ENCODE results near the gene MYZAP.

MYZAP gene

DNA sequence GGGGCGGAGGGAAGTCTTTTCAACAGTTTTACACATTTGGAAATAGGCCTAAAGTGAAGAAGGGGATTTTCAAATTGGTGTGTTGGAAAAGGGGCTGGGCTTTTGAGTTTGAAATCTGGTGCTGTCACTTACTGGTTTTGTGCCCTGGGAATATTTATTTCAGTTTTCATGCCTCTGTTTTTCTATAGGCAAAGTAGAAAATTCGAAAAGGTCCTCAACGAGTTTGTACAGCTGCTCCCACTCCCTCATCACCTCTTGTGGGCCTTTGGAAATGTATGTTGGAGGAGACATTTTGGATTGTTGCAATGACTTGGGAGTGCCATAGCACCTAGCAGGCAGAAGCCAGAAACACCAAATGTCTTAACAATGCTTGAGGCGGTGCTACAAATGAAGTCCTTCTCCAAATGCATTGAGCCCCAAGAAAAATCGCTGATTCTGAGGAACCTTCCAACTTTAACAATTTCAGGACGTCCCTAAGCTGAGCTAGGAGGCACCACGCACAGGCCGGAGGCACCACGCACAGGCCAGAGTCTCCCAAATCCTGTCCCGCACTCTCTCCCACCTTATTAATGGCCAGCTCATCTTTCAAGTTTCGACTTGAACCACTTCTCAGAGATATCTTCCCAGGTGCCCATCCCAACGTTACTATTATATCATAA, 114.2 kb downstream of the MYZAP start:
- no peak for DNase-seq

DNA sequence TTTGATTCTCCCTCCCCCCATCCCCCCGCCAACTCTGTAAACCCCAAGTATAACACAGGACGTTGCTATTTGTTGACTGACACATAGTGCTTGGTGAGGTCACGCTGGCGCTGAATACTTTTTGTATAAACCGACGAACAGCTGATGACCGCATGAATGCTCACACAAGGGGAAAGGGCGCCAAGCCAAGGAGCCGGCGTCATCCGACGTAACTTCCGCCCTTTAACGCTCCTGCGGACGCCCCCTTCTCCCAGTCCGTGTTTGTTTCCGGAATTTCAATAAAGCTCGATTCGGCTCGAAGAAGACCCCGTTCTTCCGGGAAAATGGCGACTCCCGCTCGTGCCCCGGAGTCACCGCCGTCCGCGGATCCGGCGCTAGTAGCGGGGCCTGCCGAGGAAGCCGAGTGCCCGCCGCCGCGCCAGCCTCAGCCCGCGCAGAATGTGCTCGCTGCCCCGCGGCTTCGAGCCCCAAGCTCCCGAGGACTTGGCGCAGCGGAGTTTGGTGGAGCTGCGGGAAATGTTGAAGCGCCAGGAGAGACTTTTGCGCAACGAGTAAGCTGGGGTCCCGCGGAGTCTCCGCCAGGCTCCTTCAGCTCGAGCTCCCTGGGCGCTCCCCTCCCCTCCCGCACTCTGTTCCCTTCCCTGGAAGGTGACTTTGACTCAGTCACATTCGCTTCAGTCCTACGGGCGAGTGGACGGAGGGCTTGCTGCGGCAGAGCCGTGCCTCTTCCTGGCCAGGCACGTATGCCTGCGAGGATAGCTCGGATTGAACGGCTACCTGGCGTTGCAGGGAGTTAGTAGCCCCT, 114.9 kb downstream of the MYZAP start, which contains the start of gene POLR2M:
Gene POLR2M, plus strand, starts transcription at position 310 of the 805 bp plus-strand sequence. Its CDS starts 129 bp downstream, at position 439.
- DNase-seq, result peak; percentile 99

DNA sequence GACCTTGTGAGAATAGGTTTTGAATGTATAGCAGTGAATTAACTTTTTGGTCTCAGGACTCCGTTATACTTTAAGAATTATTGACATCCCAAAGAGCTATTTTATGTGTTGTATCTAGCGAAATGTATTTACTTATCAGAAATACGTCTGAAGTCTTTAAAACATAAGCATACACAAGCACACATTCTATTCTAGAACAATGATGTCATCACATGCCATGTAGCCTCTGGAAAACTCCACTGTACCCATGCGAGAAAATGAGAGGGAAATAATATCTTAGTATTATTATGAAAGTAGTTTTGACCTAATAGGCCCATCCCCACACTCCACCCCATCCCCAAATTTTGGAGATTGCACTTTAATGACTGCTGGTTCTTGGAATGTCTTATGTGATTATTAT, 116.3 kb downstream of the MYZAP start:
- DNase-seq, result peak; percentile 6

DNA sequence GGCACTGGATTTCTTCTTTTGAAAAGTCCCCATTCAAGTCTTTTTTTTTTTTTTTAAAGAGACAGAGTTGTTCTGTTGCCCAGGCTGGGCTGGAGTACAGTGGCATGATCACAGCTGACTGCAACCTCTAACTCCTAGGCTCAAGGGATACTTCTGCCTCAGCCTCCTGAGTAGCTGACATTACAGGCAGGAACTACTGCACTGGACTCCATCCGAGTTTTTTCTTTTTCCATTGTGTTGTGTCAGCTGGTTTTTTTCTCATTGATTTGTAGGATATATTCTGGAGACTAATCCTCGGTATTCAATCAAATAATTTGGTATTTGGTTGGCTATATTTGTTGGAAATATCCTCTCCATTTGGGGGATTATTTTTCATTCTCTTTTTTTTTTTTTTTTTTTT, 126.6 kb downstream of the MYZAP start:
- no peak for DNase-seq

DNA sequence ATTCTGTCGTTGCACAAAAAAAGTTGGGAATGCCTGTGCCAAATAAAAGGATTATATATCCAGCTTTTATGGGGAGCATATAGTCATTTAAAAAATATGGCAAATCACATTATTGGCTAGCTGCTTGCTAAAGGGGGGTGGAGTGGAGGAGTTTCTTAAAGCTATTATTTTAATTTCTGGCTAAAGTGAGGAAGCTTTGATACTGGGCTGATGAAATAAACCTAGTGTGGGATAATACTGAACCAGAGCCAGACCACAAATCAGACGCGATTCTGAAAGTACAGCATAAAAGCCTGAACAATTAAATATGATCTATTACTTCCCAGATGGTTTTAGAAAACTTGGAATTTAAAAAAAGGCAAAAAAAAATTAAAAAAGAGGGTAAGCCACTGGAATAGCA, 129.2 kb downstream of the MYZAP start:
- DNase-seq, result no peak

DNA sequence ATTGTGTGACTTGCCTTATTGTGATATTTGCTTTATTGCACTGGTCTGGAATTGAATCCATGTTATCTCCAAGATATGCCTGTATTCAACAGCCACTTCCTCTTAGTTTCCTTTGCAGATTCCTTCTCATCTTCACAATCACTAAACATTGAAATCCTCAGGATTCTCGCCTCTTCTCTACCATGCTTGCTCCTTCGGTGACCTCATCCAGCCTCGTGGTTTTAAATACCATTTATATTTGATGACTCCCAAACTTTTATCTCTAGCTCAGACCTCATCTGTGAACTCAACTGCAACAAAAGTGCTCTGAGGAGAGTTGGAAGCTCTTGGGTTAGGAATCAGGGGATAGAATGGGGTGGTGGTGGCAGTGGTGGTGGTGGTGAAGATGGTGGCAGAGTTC, 134.7 kb downstream of the MYZAP start:
- no peak for DNase-seq

DNA sequence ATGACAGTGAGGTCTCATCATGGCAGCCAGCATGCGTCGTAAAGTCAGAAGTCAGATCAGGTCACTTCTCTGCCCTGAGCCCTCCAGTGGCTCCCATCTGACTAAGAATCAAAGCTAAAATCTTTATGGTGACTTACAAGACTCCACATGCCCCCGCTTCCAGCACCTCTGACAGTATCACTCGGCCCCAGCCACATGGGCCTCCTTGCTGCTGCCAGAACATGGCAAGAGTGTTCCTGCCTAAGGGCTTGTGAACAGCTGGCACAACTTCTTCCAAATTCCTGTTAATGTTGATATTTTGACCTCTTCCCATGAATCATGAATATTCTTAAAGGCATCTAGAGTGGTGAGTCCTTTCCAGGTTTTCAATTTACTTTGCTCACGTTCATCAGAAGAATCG, 135.3 kb downstream of the MYZAP start:
- DNase-seq, result no peak

DNA sequence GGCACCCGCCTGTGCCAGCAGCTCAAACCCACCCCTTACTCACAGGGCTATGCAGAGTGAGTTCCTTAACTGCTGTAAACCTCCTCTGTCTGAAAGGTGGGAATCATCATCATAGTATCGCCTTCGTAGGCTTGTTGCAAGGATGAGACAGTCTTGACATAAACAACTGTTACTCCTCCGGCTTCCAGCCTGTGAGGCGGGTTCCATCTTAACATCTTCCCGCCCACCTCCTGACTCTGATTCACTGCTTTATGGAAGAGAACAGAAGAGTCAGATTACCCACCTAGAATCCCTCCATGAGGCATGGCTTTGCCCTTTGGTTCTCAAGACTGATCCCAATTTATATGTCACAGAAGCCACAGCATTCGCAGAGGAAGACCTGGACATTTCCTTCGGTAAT, 136.7 kb downstream of the MYZAP start:
- no peak for DNase-seq

DNA sequence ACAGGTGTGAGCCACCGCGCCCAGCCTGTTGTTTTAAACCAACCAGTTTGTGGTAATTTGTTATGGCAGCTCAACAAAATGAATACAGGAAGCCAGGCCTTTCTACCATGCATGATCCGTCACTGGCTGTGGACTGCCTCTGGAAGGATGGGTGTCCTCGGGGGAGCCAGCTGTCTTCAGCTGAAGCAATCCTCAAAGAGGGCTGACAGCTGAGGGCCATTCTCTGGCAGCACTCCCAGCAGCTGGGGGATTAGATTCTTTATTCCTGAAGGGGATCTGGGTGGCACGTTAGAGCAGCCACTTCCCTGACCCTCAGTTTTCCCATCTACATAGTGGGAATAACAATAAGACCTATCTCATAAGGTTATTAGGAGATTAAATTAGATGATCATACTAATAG, 139.2 kb downstream of the MYZAP start:
- DNase-seq, result no peak

DNA sequence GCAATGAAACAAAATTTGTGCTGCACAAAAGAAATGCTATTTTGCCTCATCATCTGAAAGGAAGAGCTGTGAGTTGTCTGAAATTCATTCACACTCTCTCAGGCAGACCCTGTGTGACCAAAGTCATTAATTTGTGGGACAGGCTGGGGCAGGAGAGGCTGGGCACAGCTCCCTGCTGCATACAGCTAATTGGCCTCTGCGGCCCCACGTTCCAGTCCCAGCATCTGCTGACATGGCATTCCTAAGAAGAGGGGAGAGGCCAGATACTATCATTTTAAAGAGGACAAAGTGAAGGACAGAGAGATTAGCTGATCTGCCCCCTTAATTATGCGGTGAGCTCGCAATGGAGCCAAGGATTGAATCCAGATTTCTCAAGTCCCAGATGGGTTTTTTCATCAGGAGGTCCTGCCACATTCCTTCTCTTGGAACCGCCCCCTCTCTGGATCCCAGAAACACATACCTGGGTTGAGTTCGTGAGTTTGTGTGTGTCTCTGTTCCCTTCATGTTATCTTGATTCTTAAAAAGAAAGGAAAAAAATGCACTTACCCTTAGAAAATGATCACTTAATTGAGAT, 139.9 kb downstream of the MYZAP start:
- no peak for DNase-seq

DNA sequence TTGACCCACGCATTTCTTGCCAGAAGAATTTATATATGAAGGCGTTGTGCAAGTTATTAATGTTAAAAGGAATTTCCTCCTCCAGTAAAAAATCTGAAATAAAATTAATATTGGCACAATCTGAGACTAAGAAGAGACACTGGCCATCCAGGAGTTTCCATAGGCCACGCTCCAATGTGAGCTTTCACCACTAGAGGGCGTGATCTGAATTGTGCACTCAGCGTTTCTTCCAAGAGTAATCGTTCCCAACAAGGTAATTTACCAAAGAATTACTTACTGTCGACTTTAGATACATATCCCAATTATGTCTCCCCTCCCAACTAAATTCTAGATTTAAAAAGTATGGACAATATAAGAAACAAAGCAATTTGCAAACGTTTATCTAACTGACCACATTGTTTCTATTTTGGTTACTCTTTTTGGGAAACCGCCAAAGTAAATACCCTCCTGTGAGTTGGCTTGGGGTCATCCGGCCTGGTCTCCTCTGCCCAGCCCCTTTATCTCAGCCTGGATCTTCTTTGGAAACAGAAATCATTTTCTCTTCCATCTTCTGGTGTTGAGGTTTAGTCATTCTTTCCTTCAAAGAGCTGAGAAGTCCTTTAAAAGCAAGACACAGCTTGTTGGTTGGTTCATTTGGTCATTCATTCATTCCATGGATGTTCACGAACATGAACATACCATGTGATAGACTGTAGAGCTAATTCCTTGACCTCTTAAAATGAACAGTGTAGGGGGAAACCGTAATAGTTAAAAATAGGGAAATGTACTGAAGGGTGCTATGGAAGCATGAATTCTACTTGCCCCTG, 141.0 kb downstream of the MYZAP start:
- DNase-seq, result peak; percentile 49

DNA sequence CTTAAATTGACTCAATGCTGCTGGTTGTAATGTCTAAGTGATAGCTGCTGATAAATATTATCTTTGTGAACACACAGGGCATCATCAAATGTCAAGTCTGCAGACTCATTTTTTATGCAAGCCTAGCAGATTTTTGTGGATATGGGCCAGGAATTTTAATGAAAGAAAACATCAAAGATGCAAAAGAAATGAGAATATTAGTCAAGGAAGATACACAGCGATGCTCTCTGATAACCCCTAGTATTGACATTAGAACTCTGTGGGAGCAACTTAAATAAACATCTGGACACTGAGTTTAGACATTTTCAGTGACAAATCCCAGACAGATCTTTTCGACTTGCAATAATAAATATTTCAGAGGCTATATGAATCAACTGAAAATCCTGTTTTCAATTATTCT, 143.2 kb downstream of the MYZAP start:
- no peak for DNase-seq
